Right renal pelvis (tissue), 4 donors: Measurements from ENCODE around the gene CHST7. TPM values are rescaled to one million over a fixed set of nuclear protein-coding genes. Genes with fewer than 3 reads are reported as not detected.
"Not testable (repeated sequence)": the region's sequence is repeated elsewhere in the genome, so short reads cannot be mapped to it uniquely, and the experiment has no call there.

ENCODE experiments used
- DNase-seq, 4 donors: peaks; one replicate each; pipeline ENCODE4 v3.0.0-alpha.2; 2013; ENCODE audit warnings: low read depth in 4 of 4, low spot score in 3 of 4, missing footprints in 1 of 4
- polyA plus RNA-seq, 4 donors: library from polyadenylated mRNA; unstranded; fragments of 120-200 nt; gene quantifications; one replicate each; pipeline ENCODE4 v1.2.1, GENCODE V29; 2013; ENCODE audit not compliant: insufficient read length in 4 of 4

The CHST7 gene, protein sequence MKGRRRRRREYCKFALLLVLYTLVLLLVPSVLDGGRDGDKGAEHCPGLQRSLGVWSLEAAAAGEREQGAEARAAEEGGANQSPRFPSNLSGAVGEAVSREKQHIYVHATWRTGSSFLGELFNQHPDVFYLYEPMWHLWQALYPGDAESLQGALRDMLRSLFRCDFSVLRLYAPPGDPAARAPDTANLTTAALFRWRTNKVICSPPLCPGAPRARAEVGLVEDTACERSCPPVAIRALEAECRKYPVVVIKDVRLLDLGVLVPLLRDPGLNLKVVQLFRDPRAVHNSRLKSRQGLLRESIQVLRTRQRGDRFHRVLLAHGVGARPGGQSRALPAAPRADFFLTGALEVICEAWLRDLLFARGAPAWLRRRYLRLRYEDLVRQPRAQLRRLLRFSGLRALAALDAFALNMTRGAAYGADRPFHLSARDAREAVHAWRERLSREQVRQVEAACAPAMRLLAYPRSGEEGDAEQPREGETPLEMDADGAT
- 1 to 10 TPM; 1.7 to 3.0 (median 2.0) TPM for polyA plus RNA-seq

DNA sequence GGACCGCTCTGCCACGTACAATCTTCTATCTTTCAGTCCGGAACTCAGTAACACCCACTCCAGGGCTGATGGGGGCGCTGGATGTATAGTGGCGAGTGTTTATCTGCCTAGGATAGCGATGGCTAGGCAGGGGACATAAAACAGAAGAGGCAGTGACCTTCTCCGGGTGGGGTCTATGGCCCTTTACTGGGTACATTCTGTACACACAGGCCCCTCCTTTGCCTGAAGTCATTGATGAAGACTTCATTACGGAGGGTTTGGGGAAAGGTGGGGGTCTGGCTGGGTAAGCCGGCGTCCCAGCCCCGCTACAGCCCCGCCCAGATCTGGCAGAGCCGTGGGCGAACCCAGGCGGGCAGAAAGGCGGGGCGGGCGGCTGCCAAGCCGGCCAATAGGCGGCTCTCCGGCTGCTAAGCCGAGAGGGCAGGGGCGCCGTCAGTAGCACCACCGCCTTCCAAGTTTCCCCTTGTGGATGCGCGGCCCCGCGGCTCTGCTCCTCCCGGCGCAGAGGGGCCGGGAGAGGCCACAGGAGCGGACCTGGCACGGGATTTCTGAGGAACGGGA lies at the start of gene CHST7:
TSS of gene CHST7 (plus strand) at position 435 of the 561 bp plus-strand sequence. CDS start 167 bp downstream, outside the sequence.
- DNase-seq, result no peak

DNA sequence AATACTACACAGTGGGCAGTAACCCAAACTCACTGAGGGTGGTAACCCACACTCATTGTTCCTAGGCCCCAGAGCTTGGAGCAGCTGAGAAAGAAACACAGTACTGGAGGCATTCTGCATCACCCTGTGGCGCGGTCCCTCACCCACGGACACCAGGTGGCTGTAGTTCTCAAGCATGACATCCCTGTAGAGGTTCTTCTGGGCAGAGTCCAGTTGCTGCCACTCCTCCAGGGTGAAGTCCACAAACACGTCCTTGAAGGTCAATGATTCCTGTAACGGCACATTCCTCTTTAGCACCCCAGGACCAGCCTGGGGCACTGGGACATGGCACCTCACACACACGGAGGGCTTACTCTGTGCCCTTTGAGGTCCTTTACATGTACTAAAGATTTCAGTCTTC lies 44.9 kb upstream of the CHST7 start:
- not testable (repeated sequence) for DNase-seq

DNA sequence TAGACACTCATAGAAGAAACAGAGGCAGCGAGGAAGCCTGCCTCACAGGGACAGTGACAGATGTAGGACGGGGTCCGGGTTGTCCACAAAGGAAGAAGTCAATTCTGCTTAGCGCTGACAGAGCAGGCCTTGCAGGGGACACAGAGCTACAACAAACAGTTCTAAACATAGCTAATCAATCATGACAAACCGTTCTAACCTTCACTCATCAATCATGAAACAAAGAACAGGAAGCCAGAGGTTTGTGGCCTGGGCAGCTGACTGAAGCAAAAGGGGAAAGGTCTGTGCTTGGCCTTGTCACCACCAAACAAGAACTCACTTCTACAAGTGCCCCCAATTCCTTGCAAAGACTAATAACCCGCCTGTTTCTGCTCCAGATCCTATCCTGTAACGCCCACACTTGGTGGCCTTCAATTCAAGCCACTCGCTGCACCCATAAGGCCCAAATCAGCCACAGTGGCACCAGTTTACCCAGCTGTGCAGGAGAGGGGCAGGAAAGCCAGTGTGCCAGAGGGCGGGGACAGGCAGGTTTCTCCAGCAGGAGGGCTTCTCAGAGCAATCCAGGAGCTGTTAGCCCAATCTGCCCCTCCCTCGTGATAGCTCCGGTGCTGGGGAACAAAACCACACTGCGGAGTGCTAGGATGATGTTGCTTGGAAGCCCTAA lies 43.7 kb upstream of the CHST7 start:
- not testable (repeated sequence) for DNase-seq

DNA sequence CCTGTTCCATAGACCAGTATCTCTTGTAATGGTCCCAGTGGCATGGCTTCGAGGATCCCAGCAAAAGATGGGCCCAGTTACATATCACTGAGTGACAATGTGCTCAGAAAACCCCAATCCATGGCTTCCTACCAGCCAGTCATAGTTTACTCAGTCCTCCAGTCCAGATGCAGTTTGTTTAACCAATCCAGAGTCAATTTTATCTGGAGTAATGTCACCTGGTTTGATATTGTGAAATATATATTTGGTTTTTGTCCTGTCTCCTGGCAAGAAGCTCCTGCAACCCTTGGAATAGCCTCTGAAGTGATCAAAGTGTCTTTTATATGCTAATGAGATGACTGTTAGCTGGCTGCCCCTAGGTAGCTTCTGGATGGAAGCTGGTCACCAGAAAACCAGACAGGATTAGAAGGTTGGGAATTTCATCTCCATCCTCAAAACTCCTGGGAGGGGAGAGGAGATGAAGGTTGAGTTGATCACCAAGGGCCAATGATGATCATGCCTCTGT lies 43.1 kb upstream of the CHST7 start:
- DNase-seq, result not testable (repeated sequence)

DNA sequence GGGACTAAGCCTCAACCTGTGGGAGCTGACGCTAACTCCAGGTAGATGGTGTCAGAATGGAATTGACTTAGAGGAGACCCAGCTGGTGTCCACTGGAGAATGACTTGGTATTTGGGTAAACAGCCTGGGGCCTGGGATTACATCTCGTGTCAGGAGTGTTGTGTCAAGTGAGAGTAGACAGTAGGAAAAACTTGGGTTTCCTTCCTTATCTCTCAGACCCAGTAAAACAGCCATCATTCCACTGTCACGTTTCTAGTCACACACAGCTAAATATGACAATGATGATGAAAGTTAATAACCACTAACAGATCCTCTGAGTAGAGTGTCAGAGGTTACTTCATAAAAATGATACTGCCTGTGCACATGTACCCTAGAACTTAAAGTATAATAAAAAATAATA lies 42.1 kb upstream of the CHST7 start:
- no peak for DNase-seq

DNA sequence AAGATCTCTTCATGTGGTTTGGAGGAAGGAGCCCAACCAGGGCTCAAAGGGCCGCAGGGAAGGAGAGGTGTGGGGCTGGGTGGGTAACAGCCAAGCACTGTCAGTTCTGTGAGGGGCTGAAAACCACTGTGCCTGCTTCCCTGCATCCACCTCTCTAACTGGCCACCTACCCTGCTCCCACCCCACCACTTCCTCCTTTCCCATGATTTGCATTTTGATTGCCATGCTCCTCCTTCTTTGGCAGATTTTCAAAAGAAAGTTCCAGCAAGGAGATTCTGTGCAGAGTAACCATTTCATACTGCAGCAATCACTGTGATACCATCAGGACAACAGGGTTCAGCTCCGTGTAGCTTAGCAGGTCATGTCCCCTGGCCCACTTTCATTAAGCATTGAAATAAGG lies 30.1 kb upstream of the CHST7 start:
- no peak for DNase-seq

DNA sequence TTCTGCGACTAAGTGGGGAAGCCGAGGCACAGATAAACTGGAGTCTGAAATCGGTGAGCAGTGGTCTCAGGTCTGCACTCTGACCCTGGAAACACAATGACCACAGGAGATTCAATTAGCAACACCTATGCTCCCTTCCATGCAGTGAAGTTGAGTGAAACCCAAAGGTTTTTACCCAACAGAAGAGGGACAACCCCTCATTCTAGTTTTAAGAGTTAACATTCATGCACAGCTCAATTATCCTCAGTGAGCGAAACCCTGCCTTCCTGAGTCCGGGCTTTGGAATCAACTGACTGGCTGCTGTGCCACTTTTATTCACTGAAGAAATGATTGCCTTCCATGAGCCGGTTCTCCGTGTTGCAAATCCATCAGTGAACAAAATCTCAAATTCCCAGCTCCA lies 29.0 kb upstream of the CHST7 start:
- not testable (repeated sequence) for DNase-seq

DNA sequence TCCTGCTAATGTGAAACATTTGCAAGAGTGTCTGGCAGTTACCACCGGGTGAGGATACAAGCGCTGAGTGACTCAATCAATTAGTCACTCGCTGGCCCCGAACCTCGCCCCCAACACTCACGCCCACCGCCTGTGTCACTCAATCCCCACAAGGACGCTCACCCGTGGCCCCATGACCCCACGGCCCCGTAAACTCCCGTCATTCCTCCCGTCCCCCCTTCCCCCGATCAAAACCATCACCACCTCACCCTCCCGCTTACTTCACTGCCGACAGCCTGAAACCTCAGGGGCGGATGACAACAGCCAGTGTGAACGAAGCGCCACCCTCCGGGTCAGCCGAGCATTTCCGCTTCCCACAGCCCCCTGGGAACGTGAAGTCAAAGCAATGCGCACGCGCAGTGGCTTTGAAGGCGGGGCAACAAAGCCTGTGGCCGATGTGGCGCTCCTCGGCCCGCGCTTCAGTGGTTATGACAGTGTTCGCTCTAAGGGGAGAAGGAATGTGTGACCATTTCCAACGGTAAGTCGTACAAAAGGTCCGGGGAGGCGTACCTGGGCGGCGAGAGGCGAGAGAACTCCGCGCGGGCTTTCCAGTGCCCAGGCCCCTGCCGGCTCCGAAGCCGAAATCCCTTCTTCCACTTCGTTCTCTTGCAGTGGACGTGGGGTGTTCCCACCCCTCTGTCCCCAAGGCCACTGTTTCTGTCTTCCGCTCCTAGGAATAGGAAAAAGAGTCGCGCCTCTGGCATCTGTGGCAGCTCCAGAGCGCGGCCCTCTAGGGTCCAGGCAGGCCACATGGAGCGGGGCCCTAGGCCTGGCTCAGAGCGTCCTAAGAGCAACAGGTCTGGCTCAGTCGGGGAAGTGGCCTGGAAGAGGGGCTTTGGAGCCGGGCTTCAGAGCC lies 28.2 kb upstream of the CHST7 start, which contains the start of gene ZNF674:
TSS of gene ZNF674 (minus strand) at position 311 of the 895 bp plus-strand sequence. CDS start 3,334 bp downstream, outside the sequence.
- DNase-seq, result peak; percentile 80 to 85 (median 82)

DNA sequence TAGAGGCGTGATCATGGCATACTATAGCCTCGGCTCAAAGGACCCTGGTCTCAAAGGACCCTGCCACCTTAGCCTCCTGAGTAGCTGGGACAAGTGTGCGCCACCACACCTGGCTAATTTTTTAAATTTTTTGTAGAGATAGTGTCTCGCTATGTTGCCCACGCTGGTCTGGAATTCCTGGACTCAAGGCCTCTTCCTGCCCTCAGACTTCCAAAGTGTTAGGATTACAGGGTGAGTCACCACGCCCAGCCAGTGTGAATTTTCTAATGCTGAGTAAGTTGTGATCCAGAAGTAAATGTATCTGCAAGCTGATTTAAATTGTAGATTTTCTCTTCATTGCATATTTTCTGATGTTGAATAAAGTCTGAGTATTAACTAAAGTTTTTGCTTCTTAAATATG lies 25.7 kb upstream of the CHST7 start:
- no peak for DNase-seq

DNA sequence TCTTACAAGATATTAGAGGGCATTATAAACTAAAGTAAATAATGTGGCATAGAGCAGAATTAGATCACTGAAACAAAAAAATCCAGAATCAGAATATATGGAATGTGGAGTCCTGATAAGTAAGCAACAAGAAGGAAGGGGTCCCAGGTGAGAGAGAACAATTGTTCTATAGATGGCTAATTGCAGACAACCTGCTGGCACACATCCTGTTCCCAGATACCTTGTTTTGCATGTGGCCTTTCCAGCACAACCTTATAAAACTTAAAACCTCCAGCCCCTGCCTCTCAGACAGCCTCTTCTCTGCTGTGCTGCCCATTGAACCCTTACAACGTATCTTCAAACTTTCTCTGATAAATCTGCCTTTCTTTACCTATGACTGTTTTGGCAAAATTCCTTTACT lies 23.7 kb upstream of the CHST7 start:
- DNase-seq, result no peak

DNA sequence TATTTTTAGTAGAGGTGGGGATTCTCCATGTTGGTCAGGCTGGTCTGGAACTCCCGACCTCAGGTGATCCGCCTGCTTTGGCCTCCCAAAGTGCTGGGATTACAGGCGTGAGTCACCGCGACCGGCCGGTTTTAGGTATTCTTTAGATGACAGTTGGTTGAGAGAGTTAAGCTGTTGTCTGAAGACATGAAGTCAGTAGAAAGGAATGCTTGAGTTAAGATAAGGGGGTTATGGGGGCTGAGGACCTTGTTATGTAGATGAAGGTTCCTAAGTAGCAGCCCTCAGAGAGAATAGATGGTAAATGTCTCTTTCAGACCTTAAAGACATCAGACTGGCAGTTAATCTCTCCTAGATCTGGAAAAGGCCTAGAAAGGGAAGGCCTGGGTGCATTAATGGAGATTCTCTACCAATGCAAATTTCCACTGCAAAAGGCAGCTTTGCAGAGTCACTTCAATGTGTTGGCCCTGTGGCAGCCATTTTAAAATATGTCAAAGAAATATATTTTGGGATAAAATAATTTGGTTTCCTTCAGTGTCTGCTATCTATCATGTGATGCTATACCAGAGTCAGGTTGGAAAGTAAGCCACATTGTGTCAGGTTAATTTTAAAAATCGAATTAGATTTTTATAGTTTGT lies 22.0 kb upstream of the CHST7 start:
- DNase-seq, result no peak

DNA sequence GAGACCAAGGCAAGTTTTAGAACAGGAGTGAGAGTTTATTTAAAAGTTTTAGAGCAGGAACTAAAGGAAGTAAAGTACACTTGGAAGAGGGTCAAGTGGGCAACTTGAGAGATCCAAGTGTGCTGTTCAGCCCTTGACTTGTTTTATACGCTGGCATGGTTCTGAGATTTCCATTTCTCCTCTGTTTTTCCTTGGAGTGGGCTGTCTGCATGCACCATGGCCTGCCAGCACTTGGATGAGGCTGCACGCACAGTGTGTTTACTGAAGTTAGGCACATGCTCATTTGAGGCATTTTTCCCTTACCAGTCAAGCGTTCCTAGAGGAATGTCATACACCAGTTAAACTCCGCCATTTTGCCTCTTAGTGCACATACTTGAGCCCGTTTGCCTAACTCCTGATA lies 19.6 kb upstream of the CHST7 start:
- DNase-seq, result no peak

DNA sequence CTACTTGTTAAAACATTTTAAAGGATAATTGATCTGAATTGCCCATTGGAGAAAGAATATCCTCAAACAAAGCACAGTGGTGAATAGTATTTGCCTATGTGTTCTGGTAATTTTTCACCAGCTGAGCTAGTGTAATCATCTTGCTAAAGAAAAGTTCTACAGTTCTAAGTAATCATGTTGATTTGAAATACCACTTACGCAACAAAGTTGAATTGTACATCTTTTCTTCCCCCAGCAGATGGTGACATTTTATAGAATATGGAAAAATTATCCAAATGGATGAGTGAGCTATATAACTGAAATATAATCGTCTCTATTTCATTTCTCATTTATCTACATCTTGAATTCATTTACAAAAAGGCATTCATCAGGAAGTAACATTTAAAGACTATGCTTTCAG lies 18.6 kb upstream of the CHST7 start:
- no peak for DNase-seq

DNA sequence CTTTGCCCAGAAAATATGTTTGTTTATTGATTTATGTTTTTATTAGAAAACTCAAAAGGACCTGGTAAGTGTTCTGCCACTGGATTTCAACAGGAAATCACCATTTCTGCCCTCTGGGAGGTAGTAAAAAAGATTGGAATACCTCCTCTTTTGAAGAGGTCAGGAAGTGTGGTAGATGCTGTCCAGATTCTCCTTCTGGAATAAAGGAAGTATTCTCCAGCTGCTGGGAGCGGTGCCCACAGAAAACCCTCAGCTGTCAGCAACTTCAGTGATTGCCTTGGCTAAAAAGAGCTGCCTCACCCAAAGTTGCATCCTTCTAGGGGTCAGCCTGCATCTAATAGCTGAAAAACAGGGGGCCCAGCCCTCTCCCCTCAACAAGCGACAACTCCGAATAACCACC lies 14.5 kb upstream of the CHST7 start:
- DNase-seq, result no peak

DNA sequence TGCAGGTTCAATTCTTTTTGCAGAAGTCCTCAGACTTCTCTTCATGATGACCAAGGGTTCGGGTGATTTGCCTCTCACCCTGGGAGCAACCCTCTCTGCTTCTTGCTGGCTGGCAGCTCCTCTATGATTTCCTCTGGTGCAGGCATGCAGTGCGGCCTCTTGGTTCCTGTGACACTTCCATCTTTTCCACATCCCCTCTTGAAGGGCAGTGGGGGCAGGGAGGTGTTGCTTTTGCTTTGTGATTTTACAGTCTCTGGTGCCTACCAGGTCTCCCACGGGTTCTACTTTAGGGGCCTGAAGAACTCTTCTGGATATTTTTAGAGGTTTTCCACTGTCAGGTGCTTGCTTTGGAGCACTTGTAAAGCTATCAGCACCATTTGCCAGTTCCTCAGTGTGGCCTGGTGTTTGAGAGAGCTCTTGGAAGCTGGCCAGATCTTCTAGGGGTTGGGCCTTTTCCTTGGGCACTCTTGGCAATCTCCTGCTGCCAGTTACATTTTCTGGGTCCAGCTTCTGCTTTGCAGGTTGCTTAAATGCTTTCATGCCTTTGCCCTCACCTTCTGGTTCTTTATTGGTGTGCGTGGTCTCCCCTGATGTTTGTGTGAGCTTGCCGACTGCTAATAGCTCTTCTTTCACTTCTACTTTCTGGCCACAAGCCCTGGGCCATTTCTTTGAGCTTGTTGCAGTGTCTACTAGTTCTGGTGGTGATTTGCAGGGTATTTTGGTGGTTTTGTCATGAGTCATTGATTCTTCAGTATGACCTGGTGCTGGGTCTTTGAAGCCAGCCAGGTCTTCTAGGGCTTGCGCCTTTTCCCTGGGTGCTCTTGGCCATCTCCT lies 11.5 kb upstream of the CHST7 start:
- DNase-seq, result no peak

DNA sequence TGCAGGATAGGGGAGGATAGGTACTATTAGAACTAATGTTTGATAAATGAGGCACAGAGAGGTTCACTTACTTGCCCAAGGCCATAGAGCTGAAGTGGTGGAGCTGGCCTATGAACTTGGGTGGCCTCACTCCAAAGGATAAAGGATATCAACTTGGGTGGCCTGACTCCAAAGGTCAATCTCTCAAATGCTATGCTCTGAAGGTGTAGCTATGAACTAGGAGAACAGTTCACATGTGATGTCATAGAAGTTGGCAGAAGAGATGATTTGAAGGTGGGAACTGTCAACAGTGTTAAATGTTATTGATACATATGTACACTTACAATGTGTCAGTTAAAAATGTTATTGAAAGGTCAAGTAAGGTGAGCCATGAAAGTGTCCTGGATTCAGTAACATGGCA lies 6.2 kb upstream of the CHST7 start:
- no peak for DNase-seq

DNA sequence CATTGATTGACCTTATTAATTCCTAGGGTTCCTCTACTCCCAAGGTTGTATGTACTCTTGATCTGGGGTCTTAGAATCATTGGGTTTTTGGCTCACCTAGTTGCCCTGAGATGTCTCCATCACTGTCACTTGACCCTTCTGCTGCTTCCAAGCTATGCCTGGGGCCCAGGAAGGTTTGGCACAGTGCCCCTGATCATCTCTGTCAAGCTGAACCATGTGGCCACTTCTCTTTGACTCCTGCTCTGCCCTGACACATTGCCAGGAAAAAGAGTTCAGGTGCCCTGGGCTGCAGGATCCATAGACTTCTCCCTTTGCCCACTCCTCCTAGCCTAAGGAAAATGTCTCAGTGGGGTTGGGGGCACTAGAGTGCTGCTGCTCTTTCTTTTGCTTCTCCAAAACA lies 3.9 kb upstream of the CHST7 start:
- no peak for DNase-seq

DNA sequence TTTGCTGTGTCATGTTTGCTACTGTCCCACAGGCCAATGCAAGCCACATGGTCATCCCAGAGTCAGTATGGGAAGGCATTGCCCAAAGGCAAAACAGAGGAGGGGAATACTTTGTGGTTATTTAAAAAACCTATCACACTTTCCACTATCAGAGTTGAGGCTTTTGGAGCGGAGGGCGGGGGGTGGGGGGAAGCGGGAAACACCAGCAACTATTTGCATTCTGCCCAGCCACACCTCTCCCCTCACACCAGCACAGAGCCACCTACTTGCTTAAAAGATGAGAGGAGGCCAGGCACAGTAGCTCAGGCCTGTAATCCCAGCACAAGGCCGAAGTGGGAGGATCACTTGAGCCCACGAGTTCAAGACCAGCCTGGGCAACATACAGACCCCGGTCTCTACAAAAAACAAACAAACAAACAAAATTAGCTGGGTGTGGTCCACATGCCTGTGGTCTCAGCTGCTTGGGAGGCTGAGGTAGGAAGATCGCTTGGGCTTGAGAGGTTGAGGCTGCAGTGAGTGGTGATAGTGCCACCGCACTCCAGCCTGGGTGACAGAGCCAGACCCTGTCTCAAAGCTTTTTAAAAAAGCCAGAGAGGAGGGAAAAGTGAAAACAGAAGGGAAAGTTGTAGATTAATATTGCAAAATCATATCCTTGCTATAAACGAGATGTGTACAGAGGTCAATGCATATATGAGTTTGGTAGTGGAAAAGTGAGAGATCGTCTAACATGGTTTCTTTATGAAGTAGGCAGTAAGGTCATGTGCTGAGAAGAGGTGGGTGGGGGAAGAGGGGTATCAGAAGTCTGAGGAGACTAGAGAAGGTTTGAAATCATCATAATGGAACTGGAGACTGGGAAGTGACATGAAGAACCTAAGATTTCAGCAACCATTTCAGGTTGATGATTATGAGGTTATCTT lies 1.9 kb upstream of the CHST7 start:
- DNase-seq, result no peak
